DOHH2 (cell line): Measurements from ENCODE around the gene SDC4.

Experiments
- H3F3A ChIP-seq: fragments of 200-600 bp; sonication (generic), shearing (Covaris generic); 2 replicates; pipeline ENCODE4 v1.6.0; 2016; ENCODE audit warnings: antibody characterized with exemption, mild to moderate bottlenecking; ENCODE audit not compliant: control insufficient read depth, insufficient read depth
- H3K27ac ChIP-seq: fragments of 200-600 bp; sonication (generic); 2 replicates; pipeline ENCODE4 v1.5.1; 2014; ENCODE audit warnings: low read depth, mild to moderate bottlenecking, low read length, moderate library complexity
- H3K27me3 ChIP-seq: fragments of 200-600 bp; sonication (generic); 2 replicates; pipeline ENCODE4 v1.6.1; 2014; ENCODE audit warnings: mild to moderate bottlenecking, low read length, mixed read lengths; ENCODE audit not compliant: control insufficient read depth
- H3K36me3 ChIP-seq: fragments of 200-600 bp; sonication (generic); 2 replicates; pipeline ENCODE4 v1.6.1; 2014; ENCODE audit warnings: mild to moderate bottlenecking, low read length, moderate library complexity, mixed read lengths; ENCODE audit not compliant: control insufficient read depth
- H3K4me1 ChIP-seq: fragments of 200-600 bp; sonication (generic); 2 replicates; pipeline ENCODE4 v1.6.1; 2014; ENCODE audit warnings: mild to moderate bottlenecking, low read length, mixed read lengths; ENCODE audit not compliant: control insufficient read depth
- H3K4me2 ChIP-seq: fragments of 200-600 bp; sonication (generic); 2 replicates; pipeline ENCODE4 v1.6.0; 2014; ENCODE audit warnings: mild to moderate bottlenecking, low read length, moderate library complexity
- H3K4me3 ChIP-seq: fragments of 200-600 bp; sonication (generic); 2 replicates; pipeline ENCODE4 v1.5.1; 2014; ENCODE audit warnings: mild to moderate bottlenecking, low read length, mixed read lengths
- H3K79me2 ChIP-seq: fragments of 200-600 bp; sonication (generic); 2 replicates; pipeline ENCODE4 v1.6.1; 2014; ENCODE audit warnings: mild to moderate bottlenecking, low read length, mixed read lengths; ENCODE audit not compliant: control insufficient read depth
- H3K9me2 ChIP-seq: fragments of 200-600 bp; sonication (generic); replicated peaks from 2 replicates; pipeline ENCODE4 v1.6.1; 2014; ENCODE audit warnings: mild to moderate bottlenecking, low read length, mixed read lengths; ENCODE audit not compliant: control insufficient read depth
- H3K9me3 ChIP-seq: fragments of 200-600 bp; sonication (generic); 2 replicates; pipeline ENCODE4 v1.6.1; 2014; ENCODE audit warnings: antibody characterized with exemption, low read length, mixed read lengths; ENCODE audit not compliant: control insufficient read depth, insufficient read depth
- H4K20me1 ChIP-seq: fragments of 200-600 bp; sonication (generic); 2 replicates; pipeline ENCODE4 v1.6.0; 2014; ENCODE audit warnings: low read depth, mild to moderate bottlenecking, antibody characterized with exemption, low read length, moderate library complexity; ENCODE audit not compliant: control insufficient read depth, insufficient read depth
- EZH2phosphoT487 ChIP-seq: fragments of 200-600 bp; sonication (generic); IDR thresholded peaks from 2 replicates; pipeline ENCODE4 v1.6.1; 2017; ENCODE audit warnings: borderline replicate concordance, mild to moderate bottlenecking, antibody characterized with exemption, low read length, moderate library complexity, mixed read lengths
- TF ChIP-seq, protein P1 (sequence below): fragments of 200-600 bp; sonication (generic); IDR thresholded peaks from one replicate; pipeline ENCODE4 v1.5.1; 2014; ENCODE audit warnings: antibody characterized with exemption, mild to moderate bottlenecking, low read depth, low read length; ENCODE audit not compliant: poor library complexity, severe bottlenecking

The SDC4 gene

DNA sequence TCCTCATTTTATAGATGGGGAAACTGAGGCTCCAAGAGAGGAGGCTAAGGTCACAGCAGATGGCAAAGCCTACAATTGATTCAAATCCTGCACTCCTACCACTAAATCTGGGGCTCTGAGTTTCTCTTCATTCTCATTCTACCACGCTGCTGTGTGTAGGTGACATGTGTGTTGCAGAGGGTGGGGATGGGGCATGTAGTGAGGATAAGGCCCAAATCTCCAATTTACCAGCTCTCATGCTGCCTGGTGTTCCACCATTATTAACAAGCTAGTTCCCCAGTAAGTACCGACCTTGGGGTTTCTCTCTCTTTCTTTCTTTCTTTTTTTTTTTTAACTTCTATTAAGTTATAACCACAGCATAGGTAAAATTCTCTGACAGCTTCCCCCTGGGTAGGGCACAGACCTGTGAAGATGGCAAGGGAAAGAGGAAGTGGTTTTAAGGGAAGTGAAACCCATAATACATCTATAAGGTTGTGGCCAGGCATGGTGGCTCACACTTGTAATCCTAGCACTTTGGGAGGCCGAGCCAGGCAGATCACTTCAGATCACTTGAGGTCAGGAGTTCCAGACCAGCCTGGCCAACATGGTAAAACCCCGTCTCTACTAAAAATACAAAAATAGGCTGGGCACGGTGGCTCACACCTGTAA is 27.2 kb downstream of the SDC4 start:
- H3K4me1 ChIP-seq = peaks cover 39% of the 10 kb centered on the region
- peak overlapping the region; percentile 8; the same call in 1 of the 2 replicates for H3K4me3 ChIP-seq
- H3K79me2 ChIP-seq = no peaks in the 10 kb centered on the region
- no peaks in the 10 kb centered on the region for H3K36me3 ChIP-seq
- peak overlapping the region; percentile 39 for H3K4me2 ChIP-seq
- H3K27me3 ChIP-seq = peaks cover 4% of the 10 kb centered on the region; the same call in 1 of the 2 replicates
- no peaks in the 10 kb centered on the region for H3K9me3 ChIP-seq
- peaks cover 11% of the 10 kb centered on the region for H3F3A ChIP-seq
- no peaks in the 10 kb centered on the region for H3K9me2 ChIP-seq
- TF ChIP-seq, protein P1, sequence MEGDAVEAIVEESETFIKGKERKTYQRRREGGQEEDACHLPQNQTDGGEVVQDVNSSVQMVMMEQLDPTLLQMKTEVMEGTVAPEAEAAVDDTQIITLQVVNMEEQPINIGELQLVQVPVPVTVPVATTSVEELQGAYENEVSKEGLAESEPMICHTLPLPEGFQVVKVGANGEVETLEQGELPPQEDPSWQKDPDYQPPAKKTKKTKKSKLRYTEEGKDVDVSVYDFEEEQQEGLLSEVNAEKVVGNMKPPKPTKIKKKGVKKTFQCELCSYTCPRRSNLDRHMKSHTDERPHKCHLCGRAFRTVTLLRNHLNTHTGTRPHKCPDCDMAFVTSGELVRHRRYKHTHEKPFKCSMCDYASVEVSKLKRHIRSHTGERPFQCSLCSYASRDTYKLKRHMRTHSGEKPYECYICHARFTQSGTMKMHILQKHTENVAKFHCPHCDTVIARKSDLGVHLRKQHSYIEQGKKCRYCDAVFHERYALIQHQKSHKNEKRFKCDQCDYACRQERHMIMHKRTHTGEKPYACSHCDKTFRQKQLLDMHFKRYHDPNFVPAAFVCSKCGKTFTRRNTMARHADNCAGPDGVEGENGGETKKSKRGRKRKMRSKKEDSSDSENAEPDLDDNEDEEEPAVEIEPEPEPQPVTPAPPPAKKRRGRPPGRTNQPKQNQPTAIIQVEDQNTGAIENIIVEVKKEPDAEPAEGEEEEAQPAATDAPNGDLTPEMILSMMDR = no peak
- TF ChIP-seq EZH2phosphoT487 = no peak
- no peaks in the 10 kb centered on the region for H4K20me1 ChIP-seq
- H3K27ac ChIP-seq = peak overlapping the region; percentile 16

DNA sequence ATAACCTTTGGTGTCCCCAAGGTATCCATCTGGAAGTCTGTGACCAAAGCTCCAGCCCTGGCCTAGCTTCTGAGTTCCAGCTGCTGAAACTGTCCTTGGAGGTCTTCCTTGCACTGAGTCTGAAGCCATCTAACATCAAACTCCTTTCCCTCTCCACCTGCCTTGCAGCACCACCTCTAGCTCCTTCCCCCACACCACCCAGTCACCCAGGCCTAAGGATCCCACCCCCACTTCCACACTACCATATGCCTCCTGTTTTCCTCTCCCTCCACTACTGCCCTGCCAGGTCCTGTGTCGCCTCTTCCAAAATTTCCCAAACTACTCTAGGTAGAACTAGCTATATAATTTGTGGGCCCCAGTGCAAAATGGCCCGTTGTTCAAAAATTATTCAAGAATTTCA is 29.3 kb downstream of the SDC4 start:
- H3K27ac ChIP-seq = no peak overlapping the region

DNA sequence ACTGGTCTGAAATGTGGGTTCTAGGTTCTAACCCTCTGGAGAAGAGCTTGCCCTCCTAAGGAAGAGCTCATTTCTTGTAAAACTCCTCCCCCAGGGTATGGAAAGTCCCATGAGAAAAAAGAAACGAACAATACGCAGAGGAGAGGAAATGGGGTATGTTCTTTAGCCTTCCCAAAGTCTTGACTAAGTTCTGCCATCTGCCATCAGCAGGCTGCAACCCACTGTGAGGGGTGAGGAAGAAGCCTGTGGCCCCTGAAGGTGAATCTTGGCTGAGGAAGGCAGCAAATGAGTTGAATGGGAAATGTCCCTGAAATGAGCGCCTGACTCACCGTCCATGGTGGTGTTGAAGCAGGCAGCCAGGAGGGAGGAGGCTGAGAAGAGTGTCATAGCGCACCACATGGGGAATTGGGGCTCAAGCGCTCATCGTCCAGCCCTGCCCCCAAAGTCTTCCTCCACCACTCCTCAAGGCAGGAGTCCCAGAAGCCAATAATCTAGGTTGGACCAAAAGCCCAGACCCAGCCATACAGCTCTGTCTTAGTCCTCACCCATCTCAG is 29.8 kb downstream of the SDC4 start:
- Histone ChIP-seq H3K9me2 (no peaks in the 10 kb centered on the region), H3K4me1 (peaks cover 39% of the 10 kb centered on the region), H3K27me3 (peaks cover 4% of the 10 kb centered on the region; the same call in 1 of the 2 replicates), H4K20me1 (no peaks in the 10 kb centered on the region), H3K36me3 (no peaks in the 10 kb centered on the region), H3K9me3 (no peaks in the 10 kb centered on the region), H3K4me3 (no peak overlapping the region), H3K4me2 (no peak overlapping the region), H3F3A (peaks cover 11% of the 10 kb centered on the region), H3K27ac (no peak overlapping the region), H3K79me2 (no peaks in the 10 kb centered on the region)
- TF ChIP-seq, protein P1 = no peak
- TF ChIP-seq EZH2phosphoT487 = no peak

More for the DNA sequence above, 29.3 kb downstream of the SDC4 start:
- TF ChIP-seq, protein P1 = no peak
- no peak for TF ChIP-seq EZH2phosphoT487
- H3K36me3 ChIP-seq = no peaks in the 10 kb centered on the region
- peak overlapping the region; percentile 37; the same call in 1 of the 2 replicates for H3K4me2 ChIP-seq
- peaks cover 11% of the 10 kb centered on the region for H3F3A ChIP-seq
- peaks cover 39% of the 10 kb centered on the region for H3K4me1 ChIP-seq
- no peak overlapping the region for H3K4me3 ChIP-seq
- H3K27me3 ChIP-seq = peaks cover 4% of the 10 kb centered on the region; the same call in 1 of the 2 replicates
- no peaks in the 10 kb centered on the region for H4K20me1 ChIP-seq
- no peaks in the 10 kb centered on the region for H3K9me2 ChIP-seq
- no peaks in the 10 kb centered on the region for H3K79me2 ChIP-seq
- H3K9me3 ChIP-seq = no peaks in the 10 kb centered on the region
